ENCODE data around the gene TMEM233.

TMEM233 gene

GRCh38 chr12:119679490-119679889 lies 85.9 kb downstream of the TMEM233 start:
- Histone ChIP-seq H3K4me3 (no peak overlapping the region), H3K27ac (no peak overlapping the region), H3K27me3 (no peaks in the 10 kb centered on the region), H3K9ac (no peak overlapping the region), H3K9me3 (replicated peaks in 1 of 11) (no peaks in the 10 kb centered on the region), H4K20me1 (peaks cover 0 to 32% (median 9%) of the 10 kb centered on the region in 11 experiments; a peak in 10 of 22 replicates), H3K36me3 (peaks cover 74 to 97% (median 84%) of the 10 kb centered on the region in 11 experiments), H3K4me2 (no peak overlapping the region), H3K4me1 (peaks cover 12 to 47% (median 24%) of the 10 kb centered on the region in 10 experiments)
- no peak for TF ChIP-seq Cebpa-rat (IDR thresholded peaks at IDR 0.05)

DNA sequence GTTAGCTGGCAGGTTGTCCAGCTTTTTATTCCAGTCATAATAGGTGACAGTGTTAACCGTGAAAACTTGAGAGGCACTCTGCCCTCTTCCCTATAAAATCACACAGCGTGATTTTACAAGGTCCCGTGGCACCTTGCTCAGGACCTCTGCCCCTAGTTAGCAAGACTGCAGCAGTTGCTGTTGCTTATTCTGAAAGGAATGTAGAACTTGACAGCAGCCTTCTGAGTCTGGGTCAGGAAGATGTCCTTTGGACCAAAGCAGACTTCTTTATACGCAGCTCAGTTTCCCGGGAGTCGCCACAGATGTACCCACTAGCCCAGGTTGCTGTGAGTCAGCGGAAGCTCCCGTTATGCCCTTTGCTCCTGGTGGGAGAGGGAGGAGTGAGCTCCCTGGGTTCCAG lies 87.5 kb downstream of the TMEM233 start:
- Histone ChIP-seq H3K4me1 (peaks cover 12 to 31% (median 21%) of the 10 kb centered on the region in 10 experiments), H3K36me3 (peaks cover 58 to 97% (median 78%) of the 10 kb centered on the region in 11 experiments), H3K4me3 (no peak overlapping the region), H3K27me3 (no peaks in the 10 kb centered on the region), H3K27ac (no peak overlapping the region), H3K9me3 (replicated peaks in 1 of 11) (no peaks in the 10 kb centered on the region), H3K9ac (no peak overlapping the region), H4K20me1 (peaks cover 0 to 18% (median 4%) of the 10 kb centered on the region in 11 experiments; a peak in 7 of 22 replicates), H3K4me2 (no peak overlapping the region)
- TF ChIP-seq Cebpa-rat (IDR thresholded peaks at IDR 0.05): no peak

GRCh38 chr12:119681728-119682638 lies 88.4 kb downstream of the TMEM233 start:
- Histone ChIP-seq H3K9ac (peak overlapping the region in 4 of 11 experiments; percentile 25 to 56 (median 36); a peak in 5 of 22 replicates), H3K4me1 (peaks cover 12 to 25% (median 20%) of the 10 kb centered on the region in 10 experiments), H3K36me3 (peaks cover 49 to 97% (median 78%) of the 10 kb centered on the region in 11 experiments), H3K4me3 (no peak overlapping the region), H4K20me1 (peaks cover 0 to 12% (median 0%) of the 10 kb centered on the region in 11 experiments; a peak in 6 of 22 replicates), H3K27ac (peak overlapping the region in 10 of 11 experiments; percentile 3 to 68 (median 47); a peak in 17 of 22 replicates), H3K27me3 (no peaks in the 10 kb centered on the region), H3K4me2 (peak overlapping the region in 8 of 11 experiments; percentile 1 to 67 (median 32); a peak in 13 of 22 replicates), H3K9me3 (replicated peaks in 1 of 11) (no peaks in the 10 kb centered on the region)
- no peak for TF ChIP-seq Cebpa-rat (IDR thresholded peaks at IDR 0.05)

DNA sequence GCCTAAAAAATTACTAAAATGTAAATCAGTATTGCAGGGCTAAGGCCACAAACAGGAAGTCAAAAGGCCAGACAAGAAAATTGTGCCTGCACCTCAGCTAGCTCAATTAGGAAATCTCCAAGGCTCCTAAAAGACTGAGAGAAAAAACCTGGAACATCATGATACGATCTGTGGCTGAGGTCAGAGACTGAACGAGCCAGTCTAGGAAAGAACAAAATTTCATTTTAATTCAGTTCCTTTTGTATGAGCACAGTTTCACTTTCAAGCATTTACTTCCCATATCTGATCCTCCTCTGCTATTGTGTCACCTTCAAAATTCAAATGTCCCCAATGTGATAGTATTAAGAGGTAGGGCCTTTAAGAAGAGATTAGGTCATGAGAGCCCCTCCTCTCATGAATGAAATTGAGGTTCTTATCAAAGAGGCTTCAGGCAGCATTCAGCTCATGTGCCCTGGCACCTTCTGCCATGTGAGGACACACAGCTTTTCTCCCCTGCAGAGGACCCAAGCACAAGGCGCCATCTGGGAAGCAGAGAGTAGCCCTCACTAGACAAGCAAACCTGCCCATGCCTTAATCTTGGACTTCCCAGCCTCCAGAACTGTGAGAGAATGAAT lies 89.2 kb downstream of the TMEM233 start:
- TF ChIP-seq Cebpa-rat (IDR thresholded peaks at IDR 0.05): no peak
- peak overlapping the region in 8 of 11 experiments; percentile 1 to 67 (median 32); a peak in 14 of 22 replicates for H3K4me2 ChIP-seq
- no peak overlapping the region for H3K4me3 ChIP-seq
- H3K27me3 ChIP-seq: no peaks in the 10 kb centered on the region
- H3K27ac ChIP-seq: peak overlapping the region in 10 of 11 experiments; percentile 3 to 68 (median 47); a peak in 16 of 22 replicates
- H4K20me1 ChIP-seq: peaks cover 0 to 12% (median 0%) of the 10 kb centered on the region in 11 experiments; a peak in 5 of 22 replicates
- H3K9ac ChIP-seq: peak overlapping the region in 4 of 11 experiments; percentile 25 to 56 (median 36); a peak in 5 of 22 replicates
- no peaks in the 10 kb centered on the region for H3K9me3 ChIP-seq (replicated peaks in 1 of 11)
- peaks cover 42 to 97% (median 78%) of the 10 kb centered on the region in 11 experiments for H3K36me3 ChIP-seq
- H3K4me1 ChIP-seq: peaks cover 12 to 25% (median 21%) of the 10 kb centered on the region in 10 experiments

DNA sequence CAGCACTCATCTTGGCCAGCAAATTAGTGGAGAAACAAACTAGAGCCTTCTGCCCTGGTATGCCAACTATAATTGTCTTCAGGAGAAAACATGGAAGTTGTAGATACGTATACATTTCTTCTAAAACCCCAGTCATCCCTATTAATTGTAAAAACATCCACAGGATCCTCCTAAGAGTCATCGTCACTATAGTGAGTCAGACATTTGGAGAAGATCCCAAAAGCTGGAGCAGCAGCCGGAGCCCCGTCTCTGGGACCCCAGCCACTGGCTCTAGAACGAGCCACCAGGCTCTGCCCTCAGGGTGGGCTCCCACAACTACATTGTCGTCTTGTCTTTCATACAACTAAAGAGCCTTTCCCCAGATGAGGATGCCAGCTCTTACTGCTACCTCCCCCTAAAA lies 89.8 kb downstream of the TMEM233 start:
- H3K36me3 ChIP-seq: peaks cover 35 to 97% (median 78%) of the 10 kb centered on the region in 11 experiments
- no peak overlapping the region for H3K9ac ChIP-seq
- TF ChIP-seq Cebpa-rat (IDR thresholded peaks at IDR 0.05): no peak
- H3K4me3 ChIP-seq: no peak overlapping the region
- H3K27ac ChIP-seq: peak overlapping the region in 3 of 11 experiments; percentile 56 to 68 (median 58); a peak in 4 of 22 replicates
- H4K20me1 ChIP-seq: peaks cover 0 to 12% (median 0%) of the 10 kb centered on the region in 11 experiments; a peak in 5 of 22 replicates
- H3K4me1 ChIP-seq: peaks cover 12 to 26% (median 23%) of the 10 kb centered on the region in 10 experiments
- H3K4me2 ChIP-seq: peak overlapping the region in 6 of 11 experiments; percentile 6 to 66 (median 30); a peak in 8 of 22 replicates
- H3K9me3 ChIP-seq (replicated peaks in 1 of 11): no peaks in the 10 kb centered on the region
- H3K27me3 ChIP-seq: no peaks in the 10 kb centered on the region

DNA sequence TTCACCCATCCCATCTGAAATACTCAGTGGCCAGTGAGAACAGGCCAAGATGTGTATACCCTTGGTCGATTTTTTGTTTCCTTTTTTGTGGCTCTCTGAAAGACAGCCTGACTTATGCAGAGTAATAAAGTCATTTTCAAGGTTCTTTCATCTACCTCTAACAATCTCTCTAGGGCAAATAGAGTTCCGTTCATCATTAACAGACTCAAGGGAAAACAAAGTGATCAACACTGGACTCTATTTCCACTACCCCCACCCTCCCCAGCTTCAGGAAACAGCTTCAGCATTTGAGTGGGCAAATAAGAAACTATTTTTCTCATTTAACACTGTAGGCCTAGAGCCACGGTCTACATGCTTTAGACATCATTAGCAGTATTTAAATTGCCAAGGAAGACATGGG lies 90.2 kb downstream of the TMEM233 start:
- Histone ChIP-seq H3K9ac (no peak overlapping the region), H3K36me3 (peaks cover 31 to 97% (median 78%) of the 10 kb centered on the region in 11 experiments), H3K4me1 (peaks cover 12 to 26% (median 23%) of the 10 kb centered on the region in 10 experiments), H4K20me1 (peaks cover 0 to 12% (median 0%) of the 10 kb centered on the region in 11 experiments; a peak in 5 of 22 replicates), H3K4me2 (peak overlapping the region in 4 of 11 experiments; percentile 6 to 24 (median 10); a peak in 3 of 22 replicates), H3K4me3 (no peak overlapping the region), H3K27me3 (no peaks in the 10 kb centered on the region), H3K9me3 (replicated peaks in 1 of 11) (no peaks in the 10 kb centered on the region), H3K27ac (0 out of 22 replicates have a peak overlapping the region, but pooled peaks of 1 of the 11 experiments have one; percentile 68)
- TF ChIP-seq Cebpa-rat (IDR thresholded peaks at IDR 0.05): no peak

DNA sequence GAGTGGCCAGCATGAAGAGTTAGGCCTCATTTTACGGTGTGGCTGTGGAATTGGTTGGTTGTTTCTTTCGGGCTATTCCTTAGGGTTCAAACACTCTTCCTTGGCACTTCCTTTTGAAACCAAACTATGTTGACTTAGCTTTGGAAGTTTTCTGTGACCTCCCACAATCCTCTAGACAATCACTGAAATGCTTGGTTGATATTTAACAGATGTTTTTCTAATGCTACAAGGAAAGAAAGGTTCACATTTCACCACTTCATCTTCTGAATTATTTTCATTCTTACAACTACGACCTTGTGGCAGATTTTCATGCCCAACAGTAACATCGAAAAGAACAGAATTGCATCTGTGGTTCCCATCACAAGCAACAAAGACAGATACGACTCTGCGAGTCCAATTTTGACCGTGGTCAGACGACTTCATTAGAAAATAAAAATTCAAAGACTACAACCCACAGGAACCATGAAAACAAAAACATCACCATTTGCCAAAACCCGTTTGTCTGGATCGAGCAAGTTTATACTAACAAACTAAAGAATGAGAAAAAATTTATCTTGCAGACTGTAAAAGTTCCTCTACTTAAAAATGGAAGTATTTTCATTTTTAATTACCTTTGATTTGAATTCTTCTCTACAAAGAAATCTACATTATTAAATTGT lies 91.3 kb downstream of the TMEM233 start:
- no peak for TF ChIP-seq Cebpa-rat (IDR thresholded peaks at IDR 0.05)
- no peak overlapping the region for H3K27ac ChIP-seq
- peaks cover 21 to 97% (median 76%) of the 10 kb centered on the region in 11 experiments for H3K36me3 ChIP-seq
- H3K4me2 ChIP-seq: no peak overlapping the region
- no peaks in the 10 kb centered on the region for H3K27me3 ChIP-seq
- H3K9ac ChIP-seq: no peak overlapping the region
- no peaks in the 10 kb centered on the region for H3K9me3 ChIP-seq (replicated peaks in 1 of 11)
- H3K4me3 ChIP-seq: no peak overlapping the region
- peaks cover 0 to 7% (median 0%) of the 10 kb centered on the region in 11 experiments; a peak in 4 of 22 replicates for H4K20me1 ChIP-seq
- H3K4me1 ChIP-seq: peaks cover 12 to 26% (median 23%) of the 10 kb centered on the region in 10 experiments

DNA sequence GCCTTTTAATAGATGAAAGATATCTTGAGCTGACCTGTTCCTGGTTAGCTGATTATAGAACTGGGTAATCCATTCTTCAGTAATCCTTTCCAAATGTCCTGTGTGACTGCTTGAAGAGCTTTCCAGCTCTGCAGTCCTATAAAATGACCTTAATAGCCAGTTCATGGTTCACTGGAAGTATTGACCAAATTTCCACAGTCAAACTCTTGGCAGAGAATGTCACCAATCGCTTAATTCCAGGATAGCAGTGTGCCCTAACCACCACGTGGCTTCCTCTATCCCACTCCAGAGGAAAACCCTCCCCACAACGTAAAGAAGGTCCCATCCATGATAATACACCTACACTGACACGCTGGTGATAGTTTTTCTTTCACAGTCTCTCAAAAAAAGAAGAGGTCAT lies 91.8 kb downstream of the TMEM233 start:
- H3K4me2 ChIP-seq: no peak overlapping the region
- H4K20me1 ChIP-seq: peaks cover 0 to 1% (median 0%) of the 10 kb centered on the region in 11 experiments; a peak in 3 of 22 replicates
- H3K36me3 ChIP-seq: peaks cover 15 to 97% (median 76%) of the 10 kb centered on the region in 11 experiments
- H3K9me3 ChIP-seq (replicated peaks in 1 of 11): no peaks in the 10 kb centered on the region
- TF ChIP-seq Cebpa-rat (IDR thresholded peaks at IDR 0.05): no peak
- no peaks in the 10 kb centered on the region for H3K27me3 ChIP-seq
- H3K4me3 ChIP-seq: no peak overlapping the region
- peaks cover 12 to 26% (median 23%) of the 10 kb centered on the region in 10 experiments for H3K4me1 ChIP-seq
- no peak overlapping the region for H3K9ac ChIP-seq
- no peak overlapping the region for H3K27ac ChIP-seq
